K562 (cell line): ENCODE data around the gene ZNF48. TPM values are rescaled to one million over a fixed set of nuclear protein-coding genes. Genes with fewer than 3 reads are reported as not detected.
A peak's percentile ranks its signal among the peaks of the same experiment; 100 is the strongest.

ENCODE experiments used
- CBX5 ChIP-seq: IDR thresholded peaks from 2 replicates; pipeline ENCODE4 v1.6.1; 2014; ENCODE audit warnings: low read depth, borderline replicate concordance
- CHD1 ChIP-seq: fragments of 200-600 bp; sonication (generic); IDR thresholded peaks from one replicate; pipeline ENCODE4 v1.6.1; 2012; ENCODE audit warnings: mild to moderate bottlenecking, moderate library complexity, low read length, inconsistent platforms
- DMBX1 ChIP-seq: fragments of 250-450 bp; sonication (Bioruptor Pico); IDR thresholded peaks from 2 replicates; pipeline ENCODE4 v1.8.0; 2022; ENCODE audit warnings: inconsistent platforms, mild to moderate bottlenecking, moderate library complexity, borderline replicate concordance
- HMG20B ChIP-seq: fragments of 250-450 bp; sonication (Bioruptor Pico); IDR thresholded peaks from 2 replicates; pipeline ENCODE4 v1.5.0; 2021; ENCODE audit warnings: mild to moderate bottlenecking
- KAT7 ChIP-seq: sonication (generic); formaldehyde crosslinking; IDR thresholded peaks from 2 replicates; pipeline ENCODE4 v1.8.0; 2022; ENCODE audit warnings: missing genetic modification reagents, mild to moderate bottlenecking, borderline replicate concordance
- MTA1 ChIP-seq: fragments of 450-650 bp; IDR thresholded peaks from 2 replicates; pipeline ENCODE4 v1.6.1; 2017; ENCODE audit warnings: borderline replicate concordance
- RBM25 ChIP-seq: fragments of 200-400 bp; formaldehyde crosslinking; IDR thresholded peaks from 2 replicates; pipeline ENCODE4 v1.6.1; 2018; ENCODE audit warnings: low read length, low read depth, moderate library complexity; ENCODE audit not compliant: severe bottlenecking
- ZNF436 ChIP-seq: fragments of 250-450, 450-650 bp; sonication (Bioruptor Pico); formaldehyde crosslinking; IDR thresholded peaks from 2 replicates; pipeline ENCODE4 v1.7.0; 2020; ENCODE audit warnings: mild to moderate bottlenecking
- ZNF76 ChIP-seq: fragments of 250-450 bp; sonication (Bioruptor Pico); IDR thresholded peaks from 2 replicates; pipeline ENCODE4 v1.4.0; 2020; ENCODE audit warnings: mild to moderate bottlenecking, moderate library complexity, borderline replicate concordance
- ZNF830 ChIP-seq: fragments of 250-450 bp; sonication (Bioruptor Pico); IDR thresholded peaks from 2 replicates; pipeline ENCODE4 v1.5.0; 2021; ENCODE audit warnings: mild to moderate bottlenecking
- polyA plus RNA-seq, 8 experiments: library from polyadenylated mRNA; depleted of rRNA in 4 of 8; stranded (reverse) in 5 of 8; unstranded in 3 of 8; fragments of >200 nt; fragmentation: Nextera tagmentation in 2 of 8; fragmentation: Illumina TruSeq in 1 of 8; extraction: Ambion mirVana in 2 of 8; extraction: Trizol in 1 of 8; gene quantifications; 2 replicates each; pipeline versions ENCODE4 v1.2.1 to v1.2.3, GENCODE V29; 2011 to 2014; ENCODE audit warnings: inconsistent platforms in 1 of 8, missing spikeins in 1 of 8
- total RNA-seq, 7 experiments: library from RNA; depleted of rRNA in 6 of 7; stranded (reverse); fragments of >200 nt in 6 of 7; fragmentation: Illumina TruSeq in 2 of 7; extraction: Trizol in 2 of 7; gene quantifications; 2 replicates each; pipeline versions ENCODE4 v1.2.1 to v1.2.3, GENCODE V29; 2011 to 2021; ENCODE audit warnings: low replicate concordance in 1 of 7
- TF ChIP-seq, protein P1 (sequence below): fragments of 250-450 bp; sonication (Bioruptor Pico); IDR thresholded peaks from 2 replicates; pipeline ENCODE4 v1.5.0; 2021; ENCODE audit warnings: mild to moderate bottlenecking, borderline replicate concordance
- TF ChIP-seq, protein P2 (sequence below), 3 experiments: fragments of 200-800 bp in 1 of 3; fragments of 250-450 bp in 1 of 3; fragments of 450-650 bp in 1 of 3; sonication (Bioruptor Pico) in 1 of 3; sonication (Bioruptor generic) in 1 of 3; formaldehyde crosslinking in 1 of 3; IDR thresholded peaks; 2 replicates each; pipeline versions ENCODE4 v1.6.1 to v1.8.0; 2016 to 2022; ENCODE audit warnings: mild to moderate bottlenecking in 2 of 3, missing genetic modification characterization in 2 of 3, missing compliant biosample characterization in 1 of 3, moderate library complexity in 1 of 3
- TF ChIP-seq, protein P3 (sequence below): fragments of 250-450 bp; sonication (Bioruptor Pico); IDR thresholded peaks from 2 replicates; pipeline ENCODE4 v1.4.0; 2020; ENCODE audit warnings: mild to moderate bottlenecking
- TF ChIP-seq, protein P4 (sequence below): fragments of 250-450 bp; sonication (Bioruptor Pico); IDR thresholded peaks from 2 replicates; pipeline ENCODE4 v1.4.0; 2020

The ZNF48 gene
- total and polyA plus RNA-seq, 9 of the 15 experiments (the other 6 are each of a cell fraction or from before 2014, with no cell fraction given): 0.38 to 11.6 (median 4.7) TPM

DNA sequence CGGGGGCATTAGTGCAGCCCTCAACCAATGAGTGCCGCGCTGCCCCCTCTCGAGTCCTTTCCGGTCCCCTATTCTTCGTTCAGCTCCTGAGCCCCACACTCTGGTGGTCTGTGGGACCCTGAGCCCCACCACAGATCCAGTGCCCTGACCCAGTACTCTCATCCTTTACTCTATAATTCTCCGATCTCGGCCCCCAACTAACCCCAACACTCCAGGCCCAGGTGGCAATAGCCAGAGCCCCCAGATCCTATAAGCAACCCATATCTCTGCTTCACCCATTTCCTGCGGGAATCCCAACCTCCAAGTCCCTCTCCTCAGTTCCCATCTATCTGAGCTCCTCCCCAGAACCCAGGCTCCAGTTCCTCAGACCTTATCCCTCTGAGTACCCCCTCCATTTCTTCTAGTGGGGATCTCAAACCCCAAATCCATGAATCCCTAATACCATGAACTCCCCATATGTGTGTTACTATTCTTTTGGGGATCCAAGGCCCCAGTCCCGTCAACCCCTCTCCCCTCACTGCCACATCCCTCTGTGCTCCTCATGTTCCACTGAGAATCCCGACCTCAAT, 23.9 kb upstream of the ZNF48 start (continued):
- TF ChIP-seq, protein P1, sequence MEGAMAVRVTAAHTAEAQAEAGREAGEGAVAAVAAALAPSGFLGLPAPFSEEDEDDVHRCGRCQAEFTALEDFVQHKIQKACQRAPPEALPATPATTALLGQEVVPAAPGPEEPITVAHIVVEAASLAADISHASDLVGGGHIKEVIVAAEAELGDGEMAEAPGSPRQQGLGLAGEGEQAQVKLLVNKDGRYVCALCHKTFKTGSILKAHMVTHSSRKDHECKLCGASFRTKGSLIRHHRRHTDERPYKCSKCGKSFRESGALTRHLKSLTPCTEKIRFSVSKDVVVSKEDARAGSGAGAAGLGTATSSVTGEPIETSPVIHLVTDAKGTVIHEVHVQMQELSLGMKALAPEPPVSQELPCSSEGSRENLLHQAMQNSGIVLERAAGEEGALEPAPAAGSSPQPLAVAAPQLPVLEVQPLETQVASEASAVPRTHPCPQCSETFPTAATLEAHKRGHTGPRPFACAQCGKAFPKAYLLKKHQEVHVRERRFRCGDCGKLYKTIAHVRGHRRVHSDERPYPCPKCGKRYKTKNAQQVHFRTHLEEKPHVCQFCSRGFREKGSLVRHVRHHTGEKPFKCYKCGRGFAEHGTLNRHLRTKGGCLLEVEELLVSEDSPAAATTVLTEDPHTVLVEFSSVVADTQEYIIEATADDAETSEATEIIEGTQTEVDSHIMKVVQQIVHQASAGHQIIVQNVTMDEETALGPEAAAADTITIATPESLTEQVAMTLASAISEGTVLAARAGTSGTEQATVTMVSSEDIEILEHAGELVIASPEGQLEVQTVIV (CRISPR knock-in tag): no peak
- no peak for TF ChIP-seq KAT7 (CRISPR knock-in tag)
- no peak for TF ChIP-seq ZNF830
- TF ChIP-seq, protein P2, sequence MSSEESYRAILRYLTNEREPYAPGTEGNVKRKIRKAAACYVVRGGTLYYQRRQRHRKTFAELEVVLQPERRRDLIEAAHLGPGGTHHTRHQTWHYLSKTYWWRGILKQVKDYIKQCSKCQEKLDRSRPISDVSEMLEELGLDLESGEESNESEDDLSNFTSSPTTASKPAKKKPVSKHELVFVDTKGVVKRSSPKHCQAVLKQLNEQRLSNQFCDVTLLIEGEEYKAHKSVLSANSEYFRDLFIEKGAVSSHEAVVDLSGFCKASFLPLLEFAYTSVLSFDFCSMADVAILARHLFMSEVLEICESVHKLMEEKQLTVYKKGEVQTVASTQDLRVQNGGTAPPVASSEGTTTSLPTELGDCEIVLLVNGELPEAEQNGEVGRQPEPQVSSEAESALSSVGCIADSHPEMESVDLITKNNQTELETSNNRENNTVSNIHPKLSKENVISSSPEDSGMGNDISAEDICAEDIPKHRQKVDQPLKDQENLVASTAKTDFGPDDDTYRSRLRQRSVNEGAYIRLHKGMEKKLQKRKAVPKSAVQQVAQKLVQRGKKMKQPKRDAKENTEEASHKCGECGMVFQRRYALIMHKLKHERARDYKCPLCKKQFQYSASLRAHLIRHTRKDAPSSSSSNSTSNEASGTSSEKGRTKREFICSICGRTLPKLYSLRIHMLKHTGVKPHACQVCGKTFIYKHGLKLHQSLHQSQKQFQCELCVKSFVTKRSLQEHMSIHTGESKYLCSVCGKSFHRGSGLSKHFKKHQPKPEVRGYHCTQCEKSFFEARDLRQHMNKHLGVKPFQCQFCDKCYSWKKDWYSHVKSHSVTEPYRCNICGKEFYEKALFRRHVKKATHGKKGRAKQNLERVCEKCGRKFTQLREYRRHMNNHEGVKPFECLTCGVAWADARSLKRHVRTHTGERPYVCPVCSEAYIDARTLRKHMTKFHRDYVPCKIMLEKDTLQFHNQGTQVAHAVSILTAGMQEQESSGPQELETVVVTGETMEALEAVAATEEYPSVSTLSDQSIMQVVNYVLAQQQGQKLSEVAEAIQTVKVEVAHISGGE (CRISPR knock-in tag; IDR thresholded peaks at IDR 0.05): no peak
- TF ChIP-seq RBM25: peak; percentile 47
- TF ChIP-seq MTA1: no peak
- TF ChIP-seq ZNF76 (CRISPR knock-in tag): no peak
- TF ChIP-seq, protein P3, sequence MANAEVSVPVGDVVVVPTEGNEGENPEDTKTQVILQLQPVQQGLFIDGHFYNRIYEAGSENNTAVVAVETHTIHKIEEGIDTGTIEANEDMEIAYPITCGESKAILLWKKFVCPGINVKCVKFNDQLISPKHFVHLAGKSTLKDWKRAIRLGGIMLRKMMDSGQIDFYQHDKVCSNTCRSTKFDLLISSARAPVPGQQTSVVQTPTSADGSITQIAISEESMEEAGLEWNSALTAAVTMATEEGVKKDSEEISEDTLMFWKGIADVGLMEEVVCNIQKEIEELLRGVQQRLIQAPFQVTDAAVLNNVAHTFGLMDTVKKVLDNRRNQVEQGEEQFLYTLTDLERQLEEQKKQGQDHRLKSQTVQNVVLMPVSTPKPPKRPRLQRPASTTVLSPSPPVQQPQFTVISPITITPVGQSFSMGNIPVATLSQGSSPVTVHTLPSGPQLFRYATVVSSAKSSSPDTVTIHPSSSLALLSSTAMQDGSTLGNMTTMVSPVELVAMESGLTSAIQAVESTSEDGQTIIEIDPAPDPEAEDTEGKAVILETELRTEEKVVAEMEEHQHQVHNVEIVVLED (CRISPR knock-in tag): no peak
- TF ChIP-seq, protein P4, sequence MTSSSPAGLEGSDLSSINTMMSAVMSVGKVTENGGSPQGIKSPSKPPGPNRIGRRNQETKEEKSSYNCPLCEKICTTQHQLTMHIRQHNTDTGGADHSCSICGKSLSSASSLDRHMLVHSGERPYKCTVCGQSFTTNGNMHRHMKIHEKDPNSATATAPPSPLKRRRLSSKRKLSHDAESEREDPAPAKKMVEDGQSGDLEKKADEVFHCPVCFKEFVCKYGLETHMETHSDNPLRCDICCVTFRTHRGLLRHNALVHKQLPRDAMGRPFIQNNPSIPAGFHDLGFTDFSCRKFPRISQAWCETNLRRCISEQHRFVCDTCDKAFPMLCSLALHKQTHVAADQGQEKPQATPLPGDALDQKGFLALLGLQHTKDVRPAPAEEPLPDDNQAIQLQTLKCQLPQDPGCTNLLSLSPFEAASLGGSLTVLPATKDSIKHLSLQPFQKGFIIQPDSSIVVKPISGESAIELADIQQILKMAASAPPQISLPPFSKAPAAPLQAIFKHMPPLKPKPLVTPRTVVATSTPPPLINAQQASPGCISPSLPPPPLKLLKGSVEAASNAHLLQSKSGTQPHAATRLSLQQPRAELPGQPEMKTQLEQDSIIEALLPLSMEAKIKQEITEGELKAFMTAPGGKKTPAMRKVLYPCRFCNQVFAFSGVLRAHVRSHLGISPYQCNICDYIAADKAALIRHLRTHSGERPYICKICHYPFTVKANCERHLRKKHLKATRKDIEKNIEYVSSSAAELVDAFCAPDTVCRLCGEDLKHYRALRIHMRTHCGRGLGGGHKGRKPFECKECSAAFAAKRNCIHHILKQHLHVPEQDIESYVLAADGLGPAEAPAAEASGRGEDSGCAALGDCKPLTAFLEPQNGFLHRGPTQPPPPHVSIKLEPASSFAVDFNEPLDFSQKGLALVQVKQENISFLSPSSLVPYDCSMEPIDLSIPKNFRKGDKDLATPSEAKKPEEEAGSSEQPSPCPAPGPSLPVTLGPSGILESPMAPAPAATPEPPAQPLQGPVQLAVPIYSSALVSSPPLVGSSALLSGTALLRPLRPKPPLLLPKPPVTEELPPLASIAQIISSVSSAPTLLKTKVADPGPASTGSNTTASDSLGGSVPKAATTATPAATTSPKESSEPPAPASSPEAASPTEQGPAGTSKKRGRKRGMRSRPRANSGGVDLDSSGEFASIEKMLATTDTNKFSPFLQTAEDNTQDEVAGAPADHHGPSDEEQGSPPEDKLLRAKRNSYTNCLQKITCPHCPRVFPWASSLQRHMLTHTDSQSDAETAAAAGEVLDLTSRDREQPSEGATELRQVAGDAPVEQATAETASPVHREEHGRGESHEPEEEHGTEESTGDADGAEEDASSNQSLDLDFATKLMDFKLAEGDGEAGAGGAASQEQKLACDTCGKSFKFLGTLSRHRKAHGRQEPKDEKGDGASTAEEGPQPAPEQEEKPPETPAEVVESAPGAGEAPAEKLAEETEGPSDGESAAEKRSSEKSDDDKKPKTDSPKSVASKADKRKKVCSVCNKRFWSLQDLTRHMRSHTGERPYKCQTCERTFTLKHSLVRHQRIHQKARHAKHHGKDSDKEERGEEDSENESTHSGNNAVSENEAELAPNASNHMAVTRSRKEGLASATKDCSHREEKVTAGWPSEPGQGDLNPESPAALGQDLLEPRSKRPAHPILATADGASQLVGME (CRISPR knock-in tag): no peak
- peak; percentile 40 for TF ChIP-seq CHD1
- no peak for TF ChIP-seq DMBX1 (CRISPR knock-in tag)
- TF ChIP-seq HMG20B (CRISPR knock-in tag): no peak
- TF ChIP-seq CBX5: no peak
- no peak for TF ChIP-seq ZNF436 (CRISPR knock-in tag)
